Fibroblast of villous mesenchyme (primary cell): ENCODE measurements around the gene SMG9. TPM values are rescaled to one million over a fixed set of nuclear protein-coding genes. Genes with fewer than 3 reads are reported as not detected.

Source experiments
- DNase-seq: peaks from one replicate; pipeline ENCODE4 v3.0.0-alpha.2; 2010; ENCODE audit warnings: low read depth
- H3K4me3 ChIP-seq: 2 replicates; pipeline ENCODE4 v1.5.1; 2011; ENCODE audit warnings: low read depth, mild to moderate bottlenecking, low read length
- total RNA-seq: library from RNA; depleted of rRNA; stranded (reverse); fragments of >200 nt; gene quantifications from 2 replicates; pipeline ENCODE4 v1.2.3, GENCODE V29; 2012
- TF ChIP-seq, protein P1 (sequence below): IDR thresholded peaks from 2 replicates; pipeline ENCODE4 v1.5.1; 2012; ENCODE audit warnings: low read depth, mild to moderate bottlenecking, low read length; ENCODE audit not compliant: insufficient read depth

SMG9 gene
- total RNA-seq, 1 donor, result 13.0 TPM

DNA sequence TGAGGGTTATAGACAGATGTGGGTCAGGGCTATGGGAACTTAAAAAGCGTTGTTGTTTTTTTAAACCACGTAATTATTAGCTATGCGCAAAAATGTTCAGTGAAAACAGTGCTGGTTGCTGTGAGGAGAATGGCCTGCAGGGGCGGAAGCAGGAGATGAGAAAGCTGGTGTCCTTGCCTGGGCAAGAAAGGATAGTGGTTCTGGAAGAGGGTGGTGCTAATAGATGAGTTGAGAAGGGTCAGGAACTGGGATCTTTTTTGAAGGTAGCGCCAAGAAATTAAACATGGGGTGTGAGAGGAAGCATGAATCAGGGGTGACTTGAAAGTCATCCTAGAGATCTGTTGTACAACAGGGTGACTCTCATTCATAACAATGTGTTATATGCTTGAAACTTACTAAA is 4.8 kb upstream of the SMG9 start:
- DNase-seq, result peak; percentile 44
- no peak overlapping the region for H3K4me3 ChIP-seq
- TF ChIP-seq, protein P1, sequence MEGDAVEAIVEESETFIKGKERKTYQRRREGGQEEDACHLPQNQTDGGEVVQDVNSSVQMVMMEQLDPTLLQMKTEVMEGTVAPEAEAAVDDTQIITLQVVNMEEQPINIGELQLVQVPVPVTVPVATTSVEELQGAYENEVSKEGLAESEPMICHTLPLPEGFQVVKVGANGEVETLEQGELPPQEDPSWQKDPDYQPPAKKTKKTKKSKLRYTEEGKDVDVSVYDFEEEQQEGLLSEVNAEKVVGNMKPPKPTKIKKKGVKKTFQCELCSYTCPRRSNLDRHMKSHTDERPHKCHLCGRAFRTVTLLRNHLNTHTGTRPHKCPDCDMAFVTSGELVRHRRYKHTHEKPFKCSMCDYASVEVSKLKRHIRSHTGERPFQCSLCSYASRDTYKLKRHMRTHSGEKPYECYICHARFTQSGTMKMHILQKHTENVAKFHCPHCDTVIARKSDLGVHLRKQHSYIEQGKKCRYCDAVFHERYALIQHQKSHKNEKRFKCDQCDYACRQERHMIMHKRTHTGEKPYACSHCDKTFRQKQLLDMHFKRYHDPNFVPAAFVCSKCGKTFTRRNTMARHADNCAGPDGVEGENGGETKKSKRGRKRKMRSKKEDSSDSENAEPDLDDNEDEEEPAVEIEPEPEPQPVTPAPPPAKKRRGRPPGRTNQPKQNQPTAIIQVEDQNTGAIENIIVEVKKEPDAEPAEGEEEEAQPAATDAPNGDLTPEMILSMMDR, result peak; percentile 53

DNA sequence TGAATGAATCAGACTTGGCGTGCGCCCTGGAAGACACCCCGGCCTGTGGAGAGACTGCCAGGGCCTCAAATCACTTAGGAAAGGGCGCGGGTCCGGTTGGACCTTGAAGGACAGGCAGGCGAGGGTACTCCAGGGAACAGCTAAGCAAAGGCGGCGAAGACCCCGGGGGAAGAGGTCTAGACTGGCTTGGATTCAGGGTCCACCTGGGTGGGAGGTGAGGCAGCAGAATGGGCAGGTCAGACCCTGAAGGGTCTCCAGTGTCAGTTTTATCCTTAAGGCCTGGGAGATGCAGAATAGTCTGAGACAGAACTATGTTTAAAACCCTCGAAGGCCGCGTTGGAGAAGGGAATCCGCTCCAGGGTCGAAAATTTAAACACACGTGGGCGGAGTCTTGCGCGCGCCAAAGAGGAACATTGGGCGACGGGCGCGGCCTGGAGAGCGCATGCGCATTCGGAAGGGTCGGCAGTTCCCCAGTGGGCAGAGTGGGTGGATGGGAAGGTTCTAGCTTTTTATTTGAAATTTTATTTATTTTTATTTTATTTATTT is 567 bp upstream of the SMG9 start:
- peak overlapping the region; percentile 84 for H3K4me3 ChIP-seq
- TF ChIP-seq, protein P1, result no peak
- peak; percentile 77 for DNase-seq

DNA sequence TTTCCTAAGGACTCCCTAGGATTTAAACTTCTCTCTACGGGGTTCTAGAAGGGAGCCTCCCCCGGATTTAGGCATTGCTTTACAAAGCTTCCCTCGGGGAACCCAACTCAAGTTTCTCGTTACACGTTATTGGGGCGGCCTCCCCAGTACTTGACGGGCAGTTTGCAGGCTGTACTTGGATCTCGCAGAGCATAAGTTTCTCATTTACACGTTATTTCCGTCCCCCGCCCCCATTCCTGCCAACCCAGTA is 584 bp downstream of the SMG9 start:
- H3K4me3 ChIP-seq, result peak overlapping the region; percentile 84
- DNase-seq, result no peak
- TF ChIP-seq, protein P1, result no peak

DNA sequence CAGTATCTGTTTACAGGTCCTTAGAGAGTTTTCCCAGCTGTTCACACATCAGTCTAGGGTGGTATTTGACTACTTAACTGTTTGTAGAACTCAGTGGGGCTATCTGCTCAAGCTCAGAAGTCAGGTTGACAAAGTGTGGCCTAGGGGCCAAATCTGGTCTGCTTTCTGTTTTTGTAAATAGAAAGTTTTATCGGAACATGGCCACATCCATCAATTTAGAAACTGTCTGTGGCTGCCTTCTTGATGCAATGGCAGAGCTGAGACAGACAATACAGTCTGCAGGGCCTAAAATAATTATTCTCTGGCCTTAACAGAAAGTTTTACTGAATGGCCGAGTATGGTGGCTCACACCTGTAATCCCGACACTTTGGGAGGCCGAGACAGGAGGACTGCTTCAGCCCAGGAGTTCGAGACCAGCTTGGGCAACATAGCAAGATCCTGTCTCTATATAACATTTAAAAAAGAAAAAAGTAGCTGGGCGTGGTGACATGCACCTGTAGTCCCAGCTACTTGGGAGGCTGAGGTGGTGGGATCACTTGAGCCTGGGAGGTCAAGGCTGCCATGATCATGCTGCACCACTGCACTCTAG is 2.4 kb downstream of the SMG9 start:
- DNase-seq, result no peak
- no peak overlapping the region for H3K4me3 ChIP-seq
- TF ChIP-seq, protein P1, result no peak

DNA sequence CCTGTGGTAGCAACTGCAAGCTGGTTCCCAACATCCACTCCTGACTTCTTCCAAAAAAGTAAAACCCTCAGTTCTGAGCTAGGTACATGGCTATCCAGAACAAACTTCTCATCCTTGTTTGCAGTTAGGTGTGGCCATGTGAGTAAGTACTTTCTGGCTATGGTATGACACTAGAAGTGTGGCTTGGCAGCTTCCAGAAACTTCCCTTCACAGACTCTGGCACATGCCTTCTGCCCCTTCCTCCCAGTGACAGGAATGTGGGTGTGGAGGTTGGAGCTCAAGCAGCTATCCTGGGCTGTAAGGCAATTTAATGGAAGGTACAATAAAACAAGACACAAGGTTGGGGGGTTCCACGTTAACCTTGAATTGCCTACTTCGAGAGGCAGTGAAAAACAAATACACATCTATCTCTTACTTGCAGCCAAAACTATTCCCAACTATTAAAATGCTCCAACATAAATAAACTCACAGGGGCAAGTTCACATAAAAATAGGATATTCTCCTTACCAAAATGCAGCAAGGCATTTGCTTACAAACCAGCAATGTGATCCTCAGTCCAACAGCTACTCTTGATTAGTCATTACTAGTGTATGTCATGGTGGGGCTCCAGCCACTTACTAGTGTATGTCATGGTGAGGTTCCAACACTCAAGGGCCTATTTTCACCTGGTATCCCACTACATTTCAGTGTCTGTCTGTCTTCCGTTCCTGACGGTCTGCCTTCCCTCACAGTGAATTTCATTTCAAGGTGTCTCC is 3.1 kb downstream of the SMG9 start:
- no peak overlapping the region for H3K4me3 ChIP-seq
- DNase-seq, result no peak
- TF ChIP-seq, protein P1, result no peak

DNA sequence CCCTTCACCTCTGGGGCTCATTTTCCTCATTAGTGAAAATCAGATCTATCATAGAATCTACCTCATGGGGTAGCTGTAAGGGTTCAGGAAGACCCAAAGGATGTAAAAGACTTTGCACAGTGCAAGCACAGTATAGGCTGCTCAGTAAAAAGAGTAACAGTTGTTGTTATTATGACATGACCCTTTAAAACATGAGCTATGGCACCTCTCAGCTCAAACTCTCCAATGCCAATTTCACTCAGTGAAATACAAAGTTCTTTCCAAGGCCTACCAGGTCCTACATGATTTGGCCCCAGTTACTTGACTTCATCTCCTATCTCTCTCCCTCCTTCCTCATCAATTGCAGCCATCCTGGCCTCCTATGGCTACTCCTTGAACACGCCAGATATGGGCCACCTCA is 4.9 kb downstream of the SMG9 start:
- no peak overlapping the region for H3K4me3 ChIP-seq
- DNase-seq, result no peak
- TF ChIP-seq, protein P1, result no peak
